Ectodermal cell (in vitro differentiated cells): Measurements from ENCODE around the gene GDPD5.

Experiments
- H3K27ac ChIP-seq: 2 replicates; pipeline ENCODE4 v1.7.0; 2013; ENCODE audit warnings: mild to moderate bottlenecking, low read depth, low read length; ENCODE audit not compliant: insufficient read depth, poor library complexity, severe bottlenecking
- H3K27me3 ChIP-seq: 2 replicates; pipeline ENCODE4 v1.7.0; 2013; ENCODE audit warnings: mild to moderate bottlenecking, low read length; ENCODE audit not compliant: insufficient read depth, control insufficient read depth, poor library complexity, severe bottlenecking
- H3K36me3 ChIP-seq: one replicate; pipeline ENCODE4 v1.7.0; 2013; ENCODE audit warnings: low read length; ENCODE audit not compliant: control insufficient read depth, insufficient read depth
- H3K4me1 ChIP-seq: one replicate; pipeline ENCODE4 v1.7.0; 2013; ENCODE audit warnings: low read length; ENCODE audit not compliant: control insufficient read depth, insufficient read depth
- H3K4me3 ChIP-seq: 2 replicates; pipeline ENCODE4 v1.7.0; 2013; ENCODE audit warnings: low read depth, low read length, control low read depth; ENCODE audit not compliant: insufficient read depth
- H3K9me3 ChIP-seq: 2 replicates; pipeline ENCODE4 v1.7.0; 2013; ENCODE audit warnings: mild to moderate bottlenecking, low read length, moderate library complexity; ENCODE audit not compliant: control insufficient read depth
- WGBS, 2 experiments: methylation state at CpG; one replicate each; pipeline ENCODE4 v1.1.7; 2013; ENCODE audit warnings: missing lambda C conversion rate in 2 of 2; 5-methylcytosine and 5-hydroxymethylcytosine counted together

Gene GDPD5

GRCh38 chr11:75534259-75535069 lies 8.7 kb upstream of the GDPD5 start:
- no peak overlapping the region for H3K4me3 ChIP-seq
- no peak overlapping the region for H3K27ac ChIP-seq
- H3K4me1 ChIP-seq = no peaks in the 10 kb centered on the region
- no peaks in the 10 kb centered on the region for H3K9me3 ChIP-seq
- no peaks in the 10 kb centered on the region for H3K36me3 ChIP-seq
- H3K27me3 ChIP-seq = no peaks in the 10 kb centered on the region
- WGBS, 2 experiments = 83 to 89% methylated on average over 15 of the region's 15 CpGs

GRCh38 chr11:75533896-75534258 lies 8.1 kb upstream of the GDPD5 start:
- Histone ChIP-seq H3K27me3 (no peaks in the 10 kb centered on the region), H3K4me1 (no peaks in the 10 kb centered on the region), H3K4me3 (no peak overlapping the region), H3K36me3 (no peaks in the 10 kb centered on the region), H3K27ac (no peak overlapping the region), H3K9me3 (no peaks in the 10 kb centered on the region)
- WGBS, 2 experiments = 86 to 95% methylated on average over 1 of the region's 1 CpG

- no peaks in the 10 kb centered on the region for H3K4me1 ChIP-seq
- H3K27me3 ChIP-seq = no peaks in the 10 kb centered on the region
- no peak overlapping the region for H3K4me3 ChIP-seq
- H3K9me3 ChIP-seq = no peaks in the 10 kb centered on the region
- no peak overlapping the region for H3K27ac ChIP-seq
- no peaks in the 10 kb centered on the region for H3K36me3 ChIP-seq
- 54 to 57% methylated on average over 6 of the region's 7 CpGs for WGBS, 2 experiments
Observed at GRCh38 chr11:75532200-75533048, 6.7 kb upstream of the GDPD5 start.

- Histone ChIP-seq H3K36me3 (no peaks in the 10 kb centered on the region), H3K9me3 (no peaks in the 10 kb centered on the region), H3K4me1 (no peaks in the 10 kb centered on the region), H3K27ac (no peak overlapping the region), H3K4me3 (no peak overlapping the region), H3K27me3 (no peaks in the 10 kb centered on the region)
- WGBS, 2 experiments = 65 to 68% methylated on average over 4 of the region's 4 CpGs
Observed at GRCh38 chr11:75531325-75531724, 5.6 kb upstream of the GDPD5 start.

GRCh38 chr11:75530577-75530976 lies 4.8 kb upstream of the GDPD5 start:
- Histone ChIP-seq H3K4me1 (no peaks in the 10 kb centered on the region), H3K4me3 (no peak overlapping the region), H3K27ac (no peak overlapping the region), H3K9me3 (no peaks in the 10 kb centered on the region), H3K36me3 (no peaks in the 10 kb centered on the region), H3K27me3 (no peaks in the 10 kb centered on the region)
- 73 to 75% methylated on average over 3 of the region's 3 CpGs for WGBS, 2 experiments

- H3K36me3 ChIP-seq = no peaks in the 10 kb centered on the region
- H3K27me3 ChIP-seq = peaks cover 19% of the 10 kb centered on the region
- H3K9me3 ChIP-seq = no peaks in the 10 kb centered on the region
- peaks cover under 1% of the 10 kb centered on the region for H3K4me1 ChIP-seq
- 66% methylated on average over 10 of the region's 10 CpGs for WGBS, 2 experiments
- H3K27ac ChIP-seq = no peak overlapping the region
- no peak overlapping the region for H3K4me3 ChIP-seq
Observed at GRCh38 chr11:75527938-75528735, 2.4 kb upstream of the GDPD5 start.

GRCh38 chr11:75527130-75527529 lies 1.4 kb upstream of the GDPD5 start:
- peaks cover 22% of the 10 kb centered on the region for H3K27me3 ChIP-seq
- H3K4me1 ChIP-seq = peaks cover 10% of the 10 kb centered on the region
- WGBS, 2 experiments = 89 to 96% methylated on average over 5 of the region's 5 CpGs

GRCh38 chr11:75526192-75526541 lies 426 bp upstream of the GDPD5 start:
- H3K36me3 ChIP-seq = no peaks in the 10 kb centered on the region
- H3K9me3 ChIP-seq = no peaks in the 10 kb centered on the region
- peaks cover 22% of the 10 kb centered on the region for H3K27me3 ChIP-seq
- peaks cover 10% of the 10 kb centered on the region for H3K4me1 ChIP-seq
- H3K4me3 ChIP-seq = peak overlapping the region; percentile 59
- H3K27ac ChIP-seq = no peak overlapping the region
- WGBS, 2 experiments = 1% methylated on average over 21 of the region's 21 CpGs

More at GRCh38 chr11:75527130-75527529, 1.4 kb upstream of the GDPD5 start:
- H3K36me3 ChIP-seq = no peaks in the 10 kb centered on the region
- H3K4me3 ChIP-seq = no peak overlapping the region
- no peak overlapping the region for H3K27ac ChIP-seq
- no peaks in the 10 kb centered on the region for H3K9me3 ChIP-seq

GRCh38 chr11:75524665-75525432 lies 892 bp downstream of the GDPD5 start:
- Histone ChIP-seq H3K27ac (no peak overlapping the region), H3K9me3 (no peaks in the 10 kb centered on the region), H3K4me3 (peak overlapping the region; percentile 59), H3K27me3 (peaks cover 22% of the 10 kb centered on the region), H3K4me1 (peaks cover 16% of the 10 kb centered on the region), H3K36me3 (no peaks in the 10 kb centered on the region)
- 3% methylated on average over 51 of the region's 51 CpGs for WGBS, 2 experiments
